Parathyroid adenoma (tissue), 2 donors: ENCODE results near the gene TULP3.

Source experiments
- H2AFZ ChIP-seq: fragments of 300-600 bp; sonication (generic); one replicate; pipeline ENCODE4 v1.7.0; 2017; ENCODE audit warnings: antibody characterized with exemption, mild to moderate bottlenecking
- H3K27ac ChIP-seq: fragments of 300-600 bp; sonication (generic); one replicate; pipeline ENCODE4 v1.7.0; 2017
- H3K27me3 ChIP-seq: fragments of 300-600 bp; sonication (generic); one replicate; pipeline ENCODE4 v1.7.0; 2017; ENCODE audit warnings: low read length; ENCODE audit not compliant: control insufficient read depth, insufficient read depth
- H3K36me3 ChIP-seq: fragments of 300-600 bp; sonication (generic); one replicate; pipeline ENCODE4 v1.7.0; 2017; ENCODE audit warnings: low read length; ENCODE audit not compliant: control insufficient read depth, insufficient read depth
- H3K4me1 ChIP-seq: fragments of 300-600 bp; sonication (generic); one replicate; pipeline ENCODE4 v1.7.0; 2017; ENCODE audit warnings: control low read depth
- H3K4me2 ChIP-seq: fragments of 300-600 bp; sonication (generic); one replicate; pipeline ENCODE4 v1.7.0; 2017; ENCODE audit warnings: low read length
- H3K4me3 ChIP-seq: fragments of 300-600 bp; sonication (generic); one replicate; pipeline ENCODE4 v1.7.0; 2017; ENCODE audit warnings: low read depth, low read length
- H3K79me2 ChIP-seq: fragments of 300-600 bp; sonication (generic); one replicate; pipeline ENCODE4 v1.7.0; 2017; ENCODE audit warnings: control low read depth
- H3K9ac ChIP-seq: fragments of 300-600 bp; sonication (generic); one replicate; pipeline ENCODE4 v1.7.0; 2017; ENCODE audit warnings: mild to moderate bottlenecking
- H3K9me3 ChIP-seq: fragments of 300-600 bp; sonication (generic); one replicate; pipeline ENCODE4 v1.7.0; 2017; ENCODE audit warnings: low read length; ENCODE audit not compliant: control insufficient read depth
- CTCF ChIP-seq: fragments of 300-600 bp; sonication (generic); IDR thresholded peaks from one replicate; pipeline ENCODE4 v1.7.0; 2017; ENCODE audit warnings: antibody characterized with exemption, mild to moderate bottlenecking
- donor health status: primary hyperparathyroidism.

Gene TULP3

GRCh38 chr12:2892246-2892645, 1.6 kb downstream of the TULP3 start:
- Histone ChIP-seq H3K4me3 (no peak overlapping the region), H3K4me2 (no peak overlapping the region), H3K9ac (no peak overlapping the region), H3K4me1 (peaks cover 2% of the 10 kb centered on the region), H3K27ac (no peak overlapping the region), H3K27me3 (no peaks in the 10 kb centered on the region), H2AFZ (no peak overlapping the region), H3K9me3 (no peaks in the 10 kb centered on the region), H3K79me2 (peaks cover 8% of the 10 kb centered on the region), H3K36me3 (no peaks in the 10 kb centered on the region)
- no peak for TF ChIP-seq CTCF

GRCh38 chr12:2893007-2893406, 2.3 kb downstream of the TULP3 start:
- H3K27me3 ChIP-seq: no peaks in the 10 kb centered on the region
- peaks cover 11% of the 10 kb centered on the region for H3K79me2 ChIP-seq
- H2AFZ ChIP-seq: no peak overlapping the region
- H3K4me1 ChIP-seq: peaks cover 2% of the 10 kb centered on the region
- no peak overlapping the region for H3K27ac ChIP-seq
- H3K36me3 ChIP-seq: no peaks in the 10 kb centered on the region
- H3K9ac ChIP-seq: no peak overlapping the region
- H3K4me2 ChIP-seq: no peak overlapping the region
- TF ChIP-seq CTCF: no peak
- no peaks in the 10 kb centered on the region for H3K9me3 ChIP-seq
- H3K4me3 ChIP-seq: no peak overlapping the region

GRCh38 chr12:2895051-2895451, 4.4 kb downstream of the TULP3 start:
- H3K27ac ChIP-seq: no peak overlapping the region
- H2AFZ ChIP-seq: no peak overlapping the region

GRCh38 chr12:2895511-2895910, 4.8 kb downstream of the TULP3 start:
- Histone ChIP-seq H3K9me3 (no peaks in the 10 kb centered on the region), H3K4me2 (no peak overlapping the region), H3K4me3 (no peak overlapping the region), H2AFZ (no peak overlapping the region), H3K27me3 (no peaks in the 10 kb centered on the region), H3K36me3 (no peaks in the 10 kb centered on the region), H3K79me2 (peaks cover 19% of the 10 kb centered on the region), H3K4me1 (no peaks in the 10 kb centered on the region), H3K27ac (no peak overlapping the region), H3K9ac (no peak overlapping the region)
- no peak for TF ChIP-seq CTCF

More at GRCh38 chr12:2895051-2895451, 4.4 kb downstream of the TULP3 start:
- Histone ChIP-seq H3K4me3 (no peak overlapping the region), H3K36me3 (no peaks in the 10 kb centered on the region), H3K79me2 (peaks cover 19% of the 10 kb centered on the region), H3K4me2 (no peak overlapping the region), H3K9ac (no peak overlapping the region), H3K27me3 (no peaks in the 10 kb centered on the region), H3K9me3 (no peaks in the 10 kb centered on the region), H3K4me1 (peaks cover 2% of the 10 kb centered on the region)
- no peak for TF ChIP-seq CTCF

GRCh38 chr12:2897418-2897817, 6.7 kb downstream of the TULP3 start:
- Histone ChIP-seq H3K36me3 (no peaks in the 10 kb centered on the region), H3K27ac (no peak overlapping the region), H3K9me3 (no peaks in the 10 kb centered on the region), H3K9ac (no peak overlapping the region), H3K4me2 (no peak overlapping the region), H3K79me2 (peaks cover 19% of the 10 kb centered on the region), H2AFZ (no peak overlapping the region), H3K27me3 (no peaks in the 10 kb centered on the region), H3K4me3 (no peak overlapping the region), H3K4me1 (no peaks in the 10 kb centered on the region)
- TF ChIP-seq CTCF: no peak
